Measurements from ENCODE around the gene PPL.
"Not testable (repeated sequence)": the region's sequence is repeated elsewhere in the genome, so short reads cannot be mapped to it uniquely, and the experiment has no call there.

PPL gene

GRCh38 chr16:4936991-4937781 lies at the start of gene PPL:
PPL (minus strand) TSS chr16:4937148; CDS start chr16:4937045, 103 bp downstream.
- FAIRE-seq: no peak

- FAIRE-seq: no peak
These were observed 47.4 kb upstream of the PPL start for GRCh38 chr16:4984174-4984990.

GRCh38 chr16:4982056-4982867 lies 45.3 kb upstream of the PPL start:
- no peak for FAIRE-seq

GRCh38 chr16:4981473-4981872 lies 44.5 kb upstream of the PPL start:
- no peak for FAIRE-seq

GRCh38 chr16:4980691-4981090 lies 43.7 kb upstream of the PPL start:
- no peak for FAIRE-seq

GRCh38 chr16:4979736-4980660 lies 43.0 kb upstream of the PPL start:
- FAIRE-seq: no peak

GRCh38 chr16:4979164-4979563 lies 42.2 kb upstream of the PPL start:
- FAIRE-seq: no peak

- no peak for FAIRE-seq
These were observed 39.7 kb upstream of the PPL start for GRCh38 chr16:4976611-4977145.

GRCh38 chr16:4976079-4976478 lies 39.1 kb upstream of the PPL start:
- no peak for FAIRE-seq

GRCh38 chr16:4972938-4973587 lies 36.1 kb upstream of the PPL start:
- no peak for FAIRE-seq

GRCh38 chr16:4970010-4970409 lies 33.1 kb upstream of the PPL start:
- no peak for FAIRE-seq

GRCh38 chr16:4968879-4969483 lies 32.0 kb upstream of the PPL start:
- no peak for FAIRE-seq

GRCh38 chr16:4968278-4968677 lies 31.3 kb upstream of the PPL start:
- not testable (repeated sequence) for FAIRE-seq

GRCh38 chr16:4966736-4967453 lies 29.9 kb upstream of the PPL start:
- FAIRE-seq: no peak

- FAIRE-seq: not testable (repeated sequence)
These were observed 26.6 kb upstream of the PPL start for GRCh38 chr16:4963527-4963926.

- no peak for FAIRE-seq
These were observed 25.8 kb upstream of the PPL start for GRCh38 chr16:4962716-4963115.

- no peak for FAIRE-seq
These were observed 23.6 kb upstream of the PPL start for GRCh38 chr16:4960579-4960978.

- FAIRE-seq: no peak
These were observed 21.8 kb upstream of the PPL start for GRCh38 chr16:4958510-4959438.
